Esophagus muscularis mucosa (tissue), 4 donors: ENCODE results near the gene CSMD2.

Experiments used
- EP300 ChIP-seq: sonication (generic); formaldehyde crosslinking; IDR thresholded peaks from one replicate; pipeline ENCODE4 v1.6.1; 2017; ENCODE audit warnings: antibody characterized with exemption
- POLR2A ChIP-seq: fragments of 450-650 bp; IDR thresholded peaks from one replicate; pipeline ENCODE4 v1.6.1; 2017; ENCODE audit warnings: antibody characterized with exemption, moderate library complexity, mild to moderate bottlenecking, low read depth
- TF ChIP-seq, protein P1 (sequence below), 3 experiments: fragments of 200-600 bp in 2 of 3; fragments of 450-650 bp in 1 of 3; sonication (generic) in 2 of 3; IDR thresholded peaks; one replicate each; pipeline ENCODE4 v1.5.1; 2017 to 2019; ENCODE audit warnings: antibody characterized with exemption in 3 of 3, mild to moderate bottlenecking in 2 of 3, moderate library complexity in 1 of 3

GRCh38 chr1:33742663-33743062 is 422.4 kb downstream of the CSMD2 start:
- TF ChIP-seq, protein P1, sequence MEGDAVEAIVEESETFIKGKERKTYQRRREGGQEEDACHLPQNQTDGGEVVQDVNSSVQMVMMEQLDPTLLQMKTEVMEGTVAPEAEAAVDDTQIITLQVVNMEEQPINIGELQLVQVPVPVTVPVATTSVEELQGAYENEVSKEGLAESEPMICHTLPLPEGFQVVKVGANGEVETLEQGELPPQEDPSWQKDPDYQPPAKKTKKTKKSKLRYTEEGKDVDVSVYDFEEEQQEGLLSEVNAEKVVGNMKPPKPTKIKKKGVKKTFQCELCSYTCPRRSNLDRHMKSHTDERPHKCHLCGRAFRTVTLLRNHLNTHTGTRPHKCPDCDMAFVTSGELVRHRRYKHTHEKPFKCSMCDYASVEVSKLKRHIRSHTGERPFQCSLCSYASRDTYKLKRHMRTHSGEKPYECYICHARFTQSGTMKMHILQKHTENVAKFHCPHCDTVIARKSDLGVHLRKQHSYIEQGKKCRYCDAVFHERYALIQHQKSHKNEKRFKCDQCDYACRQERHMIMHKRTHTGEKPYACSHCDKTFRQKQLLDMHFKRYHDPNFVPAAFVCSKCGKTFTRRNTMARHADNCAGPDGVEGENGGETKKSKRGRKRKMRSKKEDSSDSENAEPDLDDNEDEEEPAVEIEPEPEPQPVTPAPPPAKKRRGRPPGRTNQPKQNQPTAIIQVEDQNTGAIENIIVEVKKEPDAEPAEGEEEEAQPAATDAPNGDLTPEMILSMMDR (IDR thresholded peaks at IDR 0.05): no peak
- TF ChIP-seq POLR2A (no peak), EP300 (no peak)
